A673 (cell line): ENCODE measurements around the gene TESK2.

Experiments
- EZH2 ChIP-seq: fragments of 200-600 bp; sonication (generic); IDR thresholded peaks from 2 replicates; pipeline ENCODE4 v1.6.1; 2017; ENCODE audit warnings: borderline replicate concordance, low read depth, mild to moderate bottlenecking, mixed read lengths, antibody characterized with exemption, low read length; ENCODE audit not compliant: poor library complexity, severe bottlenecking
- TF ChIP-seq, protein P1 (sequence below): fragments of 300-800, 200-600 bp; sonication (generic); conservative IDR thresholded peaks from 2 replicates; pipeline ENCODE4 v1.5.1; 2017; ENCODE audit warnings: low read depth, mild to moderate bottlenecking, antibody characterized with exemption, low read length, moderate library complexity, mixed read lengths

- TF ChIP-seq, protein P1, sequence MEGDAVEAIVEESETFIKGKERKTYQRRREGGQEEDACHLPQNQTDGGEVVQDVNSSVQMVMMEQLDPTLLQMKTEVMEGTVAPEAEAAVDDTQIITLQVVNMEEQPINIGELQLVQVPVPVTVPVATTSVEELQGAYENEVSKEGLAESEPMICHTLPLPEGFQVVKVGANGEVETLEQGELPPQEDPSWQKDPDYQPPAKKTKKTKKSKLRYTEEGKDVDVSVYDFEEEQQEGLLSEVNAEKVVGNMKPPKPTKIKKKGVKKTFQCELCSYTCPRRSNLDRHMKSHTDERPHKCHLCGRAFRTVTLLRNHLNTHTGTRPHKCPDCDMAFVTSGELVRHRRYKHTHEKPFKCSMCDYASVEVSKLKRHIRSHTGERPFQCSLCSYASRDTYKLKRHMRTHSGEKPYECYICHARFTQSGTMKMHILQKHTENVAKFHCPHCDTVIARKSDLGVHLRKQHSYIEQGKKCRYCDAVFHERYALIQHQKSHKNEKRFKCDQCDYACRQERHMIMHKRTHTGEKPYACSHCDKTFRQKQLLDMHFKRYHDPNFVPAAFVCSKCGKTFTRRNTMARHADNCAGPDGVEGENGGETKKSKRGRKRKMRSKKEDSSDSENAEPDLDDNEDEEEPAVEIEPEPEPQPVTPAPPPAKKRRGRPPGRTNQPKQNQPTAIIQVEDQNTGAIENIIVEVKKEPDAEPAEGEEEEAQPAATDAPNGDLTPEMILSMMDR = no peak
- no peak for TF ChIP-seq EZH2
Measured at GRCh38 chr1:45403298-45403697, 87.7 kb downstream of the TESK2 start.
